Activated CD8-positive, alpha-beta memory T cell treated with anti-CD3 and anti-CD28 coated beads for 4 hours (primary cell): ENCODE data around the gene DNAJC15.

Experiments used
- DNase-seq, 2 donors: peaks; one replicate each; pipeline ENCODE4 v3.0.0-alpha.2; 2020; ENCODE audit warnings: low read depth in 2 of 2

Gene DNAJC15

GRCh38 chr13:43154839-43155238 lies 131.5 kb downstream of the DNAJC15 start:
- DNase-seq, result no peak

DNA sequence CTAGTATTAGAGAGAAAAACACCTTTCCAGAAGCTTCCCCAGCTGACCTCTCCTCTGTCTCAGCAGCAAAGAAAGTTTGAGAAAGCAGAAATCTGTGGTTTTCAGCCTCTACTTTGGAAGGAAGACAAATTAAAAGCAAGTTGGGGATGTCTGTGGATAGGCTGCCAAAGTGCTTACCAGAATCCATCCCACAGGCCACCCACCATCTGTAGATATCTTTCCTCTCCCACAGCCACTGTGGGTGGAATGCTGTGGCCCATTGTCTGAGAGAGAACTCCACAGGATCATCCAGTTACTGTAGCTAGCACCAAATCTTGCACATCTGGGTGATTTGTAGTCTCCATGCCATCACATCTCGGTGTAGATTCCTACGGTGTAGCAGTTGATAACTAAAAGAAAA lies 133.5 kb downstream of the DNAJC15 start:
- DNase-seq, result no peak

GRCh38 chr13:43157796-43158195 lies 134.4 kb downstream of the DNAJC15 start:
- no peak for DNase-seq

- DNase-seq, result no peak
Measured at GRCh38 chr13:43158516-43158915, 135.1 kb downstream of the DNAJC15 start.

GRCh38 chr13:43159026-43159461 lies 135.7 kb downstream of the DNAJC15 start:
- no peak for DNase-seq
